ENCODE data around the gene WNT9A. TPM values are rescaled to one million over a fixed set of nuclear protein-coding genes. Genes with fewer than 3 reads are reported as not detected.

The WNT9A gene
- total RNA-seq, 2 experiments from 2014 or later = not detected

Small RNA genes within 50 kb of the gene (microRNA-seq; reads per million reads assigned to microRNA genes)
- not detected for gene MIR5008

Other genes with a start within 250 kb of the WNT9A start
- 10 to 100 TPM; 16.8 to 17.3 TPM for gene JMJD4, start 212.6 kb downstream of the WNT9A start, total RNA-seq
- 10 to 100 TPM; 20.7 to 25.3 TPM for gene SNAP47, start 212.5 kb downstream of the WNT9A start, total RNA-seq
- gene PRSS38, start 132.3 kb downstream of the WNT9A start, total RNA-seq = not detected
- not detected for gene WNT3A, start 59.1 kb upstream of the WNT9A start, total RNA-seq
- gene ARF1, start 134.8 kb upstream of the WNT9A start, total RNA-seq = 100 to 1,000 TPM; 313 to 322 TPM
- gene C1orf35, start 155.4 kb upstream of the WNT9A start, total RNA-seq = 10 to 100 TPM; 24.7 to 25.6 TPM
- gene MRPL55, start 161.4 kb upstream of the WNT9A start, total RNA-seq = 10 to 100 TPM; 51.1 to 60.7 TPM
- gene GUK1, start 192.3 kb upstream of the WNT9A start, total RNA-seq = 100 to 1,000 TPM; 339 to 344 TPM
- 1 to 10 TPM; 4.1 to 4.4 TPM for gene GJC2, start 202.0 kb upstream of the WNT9A start, total RNA-seq
- gene IBA57, start 217.9 kb upstream of the WNT9A start, total RNA-seq = 1 to 10 TPM; 7.5 to 8.9 TPM